Esophagus squamous epithelium (tissue), 5 donors: ENCODE data around the gene TFF1. TPM values are rescaled to one million over a fixed set of nuclear protein-coding genes. Genes with fewer than 3 reads are reported as not detected.

Source experiments
- DNase-seq: peaks from one replicate; lab custom pipeline; 2025; lab: John Stamatoyannopoulos, UW
- H3K27ac ChIP-seq, 4 donors: fragments of 200-600 bp; sonication (generic); one replicate each; pipeline ENCODE4 v1.5.1; 2016 to 2019; ENCODE audit warnings: mild to moderate bottlenecking in 1 of 4
- H3K27me3 ChIP-seq, 4 donors: fragments of 200-600 bp; sonication (generic); 1 replicate in 3 of 4; 2 replicates in 1 of 4; pipeline versions ENCODE4 v1.5.1 to v1.6.0; 2017 to 2021; ENCODE audit warnings: antibody characterized with exemption in 1 of 4
- H3K36me3 ChIP-seq, 3 donors: fragments of 200-600 bp; sonication (generic); one replicate each; pipeline ENCODE4 v1.5.1; 2016 to 2019
- H3K4me1 ChIP-seq, 3 donors: fragments of 200-600 bp; sonication (generic); one replicate each; pipeline ENCODE4 v1.5.1; 2017 to 2019
- H3K4me3 ChIP-seq, 4 donors: fragments of 200-600 bp; sonication (generic); 1 replicate in 3 of 4; 2 replicates in 1 of 4; pipeline ENCODE4 v1.5.1; 2016 to 2019; ENCODE audit warnings: mild to moderate bottlenecking in 2 of 4, moderate library complexity in 1 of 4
- H3K9me3 ChIP-seq, 3 donors: fragments of 200-600 bp; sonication (generic); one replicate each; pipeline ENCODE4 v1.5.1; 2016 to 2019
- POLR2A ChIP-seq, 4 donors: fragments of 450-650 bp; IDR thresholded peaks; one replicate each; pipeline ENCODE4 v1.6.1; 2017; ENCODE audit warnings: antibody characterized with exemption in 4 of 4, mild to moderate bottlenecking in 4 of 4, moderate library complexity in 3 of 4
- WGBS, 2 donors: methylation state at CpG; one replicate each; pipeline ENCODE4 v1.1.5; 2018; 5-methylcytosine and 5-hydroxymethylcytosine counted together
- intact Hi-C: fragments of 100-400 bp; cut with DNase I; formaldehyde crosslinking; loops from one replicate; pipeline ENCODE4 v1.15.0; 2022
- total RNA-seq, 4 donors: library from RNA; depleted of rRNA; stranded (reverse); fragments of >200 nt; gene quantifications; one replicate each; pipeline ENCODE4 v1.1.0, GENCODE V29; 2016
- TF ChIP-seq, protein P1 (sequence below), 6 experiments: fragments of 450-650 bp in 4 of 6; fragments of 200-600 bp in 2 of 6; sonication (generic) in 2 of 6; IDR thresholded peaks; one replicate each; pipeline ENCODE4 v1.5.1; 2016 to 2019; ENCODE audit warnings: antibody characterized with exemption in 6 of 6, mild to moderate bottlenecking in 4 of 6, moderate library complexity in 4 of 6
- donor health status: DM: yes; HTN: yes; CAD: no.

TFF1 gene
- total RNA-seq, 4 donors from 2014 or later = not detected

DNA sequence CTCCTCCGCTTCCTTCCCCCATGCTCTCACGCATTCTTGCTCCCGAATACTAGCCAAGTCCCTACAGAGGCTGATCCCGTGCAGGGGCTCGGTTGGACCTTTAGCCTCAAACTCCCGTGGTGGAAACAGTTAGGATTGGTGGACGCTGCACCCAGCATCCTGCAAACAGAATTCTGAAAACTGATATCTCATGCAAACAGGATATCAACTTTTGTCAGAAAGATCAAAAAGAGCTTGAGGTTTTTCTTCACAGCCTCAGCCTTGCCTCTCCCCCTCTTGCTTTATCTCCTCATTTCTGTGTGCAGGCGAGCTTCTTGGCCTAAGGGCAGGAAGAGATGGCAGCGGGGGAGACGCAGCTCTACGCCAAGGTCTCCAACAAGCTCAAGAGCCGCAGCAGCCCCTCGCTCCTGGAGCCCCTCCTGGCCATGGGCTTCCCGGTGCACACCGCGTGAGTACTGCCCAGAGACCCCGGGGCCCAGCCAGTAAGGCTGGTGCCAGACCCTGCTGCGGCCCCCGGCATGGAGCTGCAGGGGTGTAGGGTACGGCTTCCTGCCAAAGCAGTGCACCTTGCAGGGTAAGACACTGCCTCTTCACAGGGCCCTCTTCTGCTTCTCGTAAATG lies 37.4 kb upstream of the TFF1 start, which contains the start of gene UBASH3A:
Gene UBASH3A, plus strand, starts transcription at position 292 of the 621 bp plus-strand sequence. Its CDS starts 44 bp downstream, at position 336.
- H3K9me3 ChIP-seq = no peaks in the 10 kb centered on the region
- H3K4me1 ChIP-seq = no peaks in the 10 kb centered on the region
- intact Hi-C loops = no loop called here
- peaks cover 0 to 3% (median 0%) of the 10 kb centered on the region in 4 donors for H3K27me3 ChIP-seq
- DNase-seq = no peak
- WGBS, 2 donors = 64 to 70% methylated on average over 9 to 14 of the region's 21 CpGs
- H3K4me3 ChIP-seq = peak within 1 kb of the TSS in 3 of 4 donors; percentile 17 to 28 (median 18)
- no peaks in the 10 kb centered on the region for H3K36me3 ChIP-seq
- no peak for TF ChIP-seq POLR2A (IDR thresholded peaks at IDR 0.05)
- TF ChIP-seq, protein P1, sequence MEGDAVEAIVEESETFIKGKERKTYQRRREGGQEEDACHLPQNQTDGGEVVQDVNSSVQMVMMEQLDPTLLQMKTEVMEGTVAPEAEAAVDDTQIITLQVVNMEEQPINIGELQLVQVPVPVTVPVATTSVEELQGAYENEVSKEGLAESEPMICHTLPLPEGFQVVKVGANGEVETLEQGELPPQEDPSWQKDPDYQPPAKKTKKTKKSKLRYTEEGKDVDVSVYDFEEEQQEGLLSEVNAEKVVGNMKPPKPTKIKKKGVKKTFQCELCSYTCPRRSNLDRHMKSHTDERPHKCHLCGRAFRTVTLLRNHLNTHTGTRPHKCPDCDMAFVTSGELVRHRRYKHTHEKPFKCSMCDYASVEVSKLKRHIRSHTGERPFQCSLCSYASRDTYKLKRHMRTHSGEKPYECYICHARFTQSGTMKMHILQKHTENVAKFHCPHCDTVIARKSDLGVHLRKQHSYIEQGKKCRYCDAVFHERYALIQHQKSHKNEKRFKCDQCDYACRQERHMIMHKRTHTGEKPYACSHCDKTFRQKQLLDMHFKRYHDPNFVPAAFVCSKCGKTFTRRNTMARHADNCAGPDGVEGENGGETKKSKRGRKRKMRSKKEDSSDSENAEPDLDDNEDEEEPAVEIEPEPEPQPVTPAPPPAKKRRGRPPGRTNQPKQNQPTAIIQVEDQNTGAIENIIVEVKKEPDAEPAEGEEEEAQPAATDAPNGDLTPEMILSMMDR (IDR thresholded peaks at IDR 0.05) = no peak
- peak within 1 kb of the TSS in 2 of 4 donors; percentile 19 to 37 for H3K27ac ChIP-seq

DNA sequence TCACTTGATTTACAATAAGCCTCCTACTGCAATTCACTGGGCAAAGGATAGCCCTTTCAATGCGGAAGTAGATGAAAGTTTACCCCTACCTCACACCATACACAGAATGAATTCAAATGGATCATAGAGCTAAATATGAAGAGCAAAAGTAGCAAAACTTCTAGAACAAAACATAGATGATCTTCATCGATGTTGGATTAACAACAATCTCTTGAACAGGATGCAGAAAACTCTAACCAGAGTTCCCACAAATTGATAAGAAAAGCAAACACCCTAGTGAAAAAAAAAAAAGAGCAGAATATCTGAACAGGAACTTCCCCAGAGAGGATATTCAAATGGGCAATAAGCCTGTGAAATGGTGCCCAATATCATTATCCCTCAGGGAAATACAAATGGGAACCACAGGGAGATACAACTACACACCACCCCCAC lies 35.5 kb upstream of the TFF1 start:
- no peak for DNase-seq
- no peaks in the 10 kb centered on the region for H3K36me3 ChIP-seq
- peaks cover 0 to 3% (median 0%) of the 10 kb centered on the region in 4 donors for H3K27me3 ChIP-seq
- H3K4me3 ChIP-seq = no peak overlapping the region
- 68 to 82% methylated on average over 2 of the region's 2 CpGs for WGBS, 2 donors
- no peaks in the 10 kb centered on the region for H3K4me1 ChIP-seq
- intact Hi-C loops = no loop called here
- no peak overlapping the region for H3K27ac ChIP-seq
- TF ChIP-seq, protein P1 (IDR thresholded peaks at IDR 0.05) = no peak
- TF ChIP-seq POLR2A (IDR thresholded peaks at IDR 0.05) = no peak
- H3K9me3 ChIP-seq = no peaks in the 10 kb centered on the region

GRCh38 chr21:42401154-42401553 lies 34.8 kb upstream of the TFF1 start:
- intact Hi-C loops = no loop called here
- no peak overlapping the region for H3K27ac ChIP-seq
- no peaks in the 10 kb centered on the region for H3K4me1 ChIP-seq
- no peaks in the 10 kb centered on the region for H3K36me3 ChIP-seq
- H3K9me3 ChIP-seq = no peaks in the 10 kb centered on the region
- WGBS, 2 donors = 31 to 57% methylated on average over 3 of the region's 3 CpGs
- peaks cover 0 to 3% (median 0%) of the 10 kb centered on the region in 4 donors for H3K27me3 ChIP-seq
- no peak for TF ChIP-seq POLR2A (IDR thresholded peaks at IDR 0.05)
- TF ChIP-seq, protein P1 (IDR thresholded peaks at IDR 0.05) = no peak
- DNase-seq = no peak
- no peak overlapping the region for H3K4me3 ChIP-seq

- TF ChIP-seq, protein P1 (IDR thresholded peaks at IDR 0.05) = no peak
- TF ChIP-seq POLR2A (IDR thresholded peaks at IDR 0.05) = no peak
- Histone ChIP-seq H3K4me3 (no peak overlapping the region), H3K9me3 (no peaks in the 10 kb centered on the region), H3K4me1 (no peaks in the 10 kb centered on the region), H3K27ac (no peak overlapping the region), H3K27me3 (peaks cover 0 to 3% (median 0%) of the 10 kb centered on the region in 4 donors), H3K36me3 (no peaks in the 10 kb centered on the region)
- WGBS, 2 donors = 56 to 65% methylated on average over 4 of the region's 4 CpGs
- intact Hi-C loops = no loop called here
- DNase-seq = no peak
These were observed 34.2 kb upstream of the TFF1 start for GRCh38 chr21:42400525-42400924.

- Histone ChIP-seq H3K4me3 (no peak overlapping the region), H3K27me3 (peaks cover 0 to 3% (median 0%) of the 10 kb centered on the region in 4 donors), H3K4me1 (no peaks in the 10 kb centered on the region), H3K9me3 (no peaks in the 10 kb centered on the region), H3K27ac (no peak overlapping the region), H3K36me3 (no peaks in the 10 kb centered on the region)
- 76 to 88% methylated on average over 6 to 12 of the region's 12 CpGs for WGBS, 2 donors
- DNase-seq = no peak
- intact Hi-C loops = no loop called here
- TF ChIP-seq, protein P1 (IDR thresholded peaks at IDR 0.05) = no peak
- TF ChIP-seq POLR2A (IDR thresholded peaks at IDR 0.05) = no peak
These were observed 32.2 kb upstream of the TFF1 start for GRCh38 chr21:42398436-42399028.
